22Rv1 (cell line): Measurements from ENCODE around the gene PIK3R5.

Source experiments
- H3K27ac ChIP-seq: fragments of 450-650 bp; 2 replicates; pipeline ENCODE4 v1.5.1; 2017
- ZFX ChIP-seq: fragments of 450-650 bp; IDR thresholded peaks from 2 replicates; pipeline ENCODE4 v1.6.1; 2017; ENCODE audit warnings: antibody characterized with exemption, borderline replicate concordance
- TF ChIP-seq, protein P1 (sequence below): fragments of 450-650 bp; IDR thresholded peaks from 2 replicates; pipeline ENCODE4 v1.5.1; 2017; ENCODE audit warnings: mild to moderate bottlenecking

Gene PIK3R5

DNA sequence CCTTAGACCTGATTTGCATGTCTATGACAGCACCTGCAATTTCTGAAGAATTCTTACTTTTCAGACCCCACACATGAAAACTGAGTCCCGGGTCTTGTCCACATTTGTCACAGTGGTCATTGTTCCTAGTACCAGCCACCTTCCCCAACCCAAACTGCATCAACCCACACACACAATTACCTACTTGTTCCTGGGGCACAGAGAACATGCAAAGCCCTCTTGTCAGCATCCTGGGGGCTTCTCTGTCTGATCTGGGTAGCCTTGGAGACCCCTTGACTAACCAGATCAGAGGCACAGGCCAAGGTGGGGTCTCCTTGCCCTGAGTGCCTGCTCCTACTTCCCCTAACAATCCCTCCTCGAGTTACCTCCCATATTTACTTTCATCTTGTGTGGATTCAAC, 61.3 kb downstream of the PIK3R5 start:
- no peak for TF ChIP-seq ZFX
- TF ChIP-seq, protein P1, sequence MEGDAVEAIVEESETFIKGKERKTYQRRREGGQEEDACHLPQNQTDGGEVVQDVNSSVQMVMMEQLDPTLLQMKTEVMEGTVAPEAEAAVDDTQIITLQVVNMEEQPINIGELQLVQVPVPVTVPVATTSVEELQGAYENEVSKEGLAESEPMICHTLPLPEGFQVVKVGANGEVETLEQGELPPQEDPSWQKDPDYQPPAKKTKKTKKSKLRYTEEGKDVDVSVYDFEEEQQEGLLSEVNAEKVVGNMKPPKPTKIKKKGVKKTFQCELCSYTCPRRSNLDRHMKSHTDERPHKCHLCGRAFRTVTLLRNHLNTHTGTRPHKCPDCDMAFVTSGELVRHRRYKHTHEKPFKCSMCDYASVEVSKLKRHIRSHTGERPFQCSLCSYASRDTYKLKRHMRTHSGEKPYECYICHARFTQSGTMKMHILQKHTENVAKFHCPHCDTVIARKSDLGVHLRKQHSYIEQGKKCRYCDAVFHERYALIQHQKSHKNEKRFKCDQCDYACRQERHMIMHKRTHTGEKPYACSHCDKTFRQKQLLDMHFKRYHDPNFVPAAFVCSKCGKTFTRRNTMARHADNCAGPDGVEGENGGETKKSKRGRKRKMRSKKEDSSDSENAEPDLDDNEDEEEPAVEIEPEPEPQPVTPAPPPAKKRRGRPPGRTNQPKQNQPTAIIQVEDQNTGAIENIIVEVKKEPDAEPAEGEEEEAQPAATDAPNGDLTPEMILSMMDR, result no peak
- no peak overlapping the region for H3K27ac ChIP-seq

DNA sequence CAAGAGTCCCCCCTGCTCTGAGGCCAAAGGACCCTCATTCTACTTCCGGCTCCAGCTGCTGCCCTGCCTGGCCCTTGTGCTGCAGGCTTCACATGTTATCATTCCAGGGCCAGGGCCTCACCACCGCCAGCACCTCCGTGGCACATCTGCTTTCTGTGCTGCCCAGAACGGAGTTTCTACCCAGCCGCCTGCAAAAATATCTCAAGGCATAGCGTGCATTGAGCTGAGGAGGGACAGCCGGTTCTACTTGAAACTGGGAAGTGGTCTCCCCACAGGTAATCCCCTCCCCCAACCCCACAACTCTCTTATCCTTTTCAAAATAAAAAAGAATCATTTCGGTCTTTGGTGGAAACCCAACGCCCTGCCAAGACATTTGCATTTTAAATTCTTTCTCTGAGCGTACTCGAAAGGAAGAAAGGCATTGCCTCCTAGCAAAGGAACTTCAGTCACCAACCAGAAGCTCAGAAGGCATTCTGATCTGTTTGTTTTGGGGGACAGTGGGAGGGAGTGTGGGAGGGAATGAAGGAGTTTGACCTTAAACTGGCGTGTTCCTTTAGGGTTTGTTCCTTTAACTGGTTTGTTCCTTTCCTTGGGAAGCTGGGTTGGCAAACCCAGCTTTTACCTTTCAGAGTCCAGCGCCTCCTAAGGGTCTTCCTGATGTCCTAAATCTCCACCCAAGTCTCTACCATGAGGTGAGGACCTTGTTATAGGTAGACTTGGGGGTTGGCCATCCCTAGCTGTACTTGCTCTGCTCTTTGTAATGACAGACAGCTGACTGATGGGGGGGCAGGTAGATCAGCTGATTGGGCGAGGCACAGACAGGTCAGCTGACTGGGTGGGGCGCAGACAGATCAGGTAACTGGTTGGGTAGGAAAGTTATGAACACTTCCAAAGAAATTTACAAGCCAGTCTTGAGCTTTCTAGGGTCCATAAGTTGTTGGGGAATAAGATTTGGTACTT, 64.6 kb downstream of the PIK3R5 start:
- no peak overlapping the region for H3K27ac ChIP-seq

DNA sequence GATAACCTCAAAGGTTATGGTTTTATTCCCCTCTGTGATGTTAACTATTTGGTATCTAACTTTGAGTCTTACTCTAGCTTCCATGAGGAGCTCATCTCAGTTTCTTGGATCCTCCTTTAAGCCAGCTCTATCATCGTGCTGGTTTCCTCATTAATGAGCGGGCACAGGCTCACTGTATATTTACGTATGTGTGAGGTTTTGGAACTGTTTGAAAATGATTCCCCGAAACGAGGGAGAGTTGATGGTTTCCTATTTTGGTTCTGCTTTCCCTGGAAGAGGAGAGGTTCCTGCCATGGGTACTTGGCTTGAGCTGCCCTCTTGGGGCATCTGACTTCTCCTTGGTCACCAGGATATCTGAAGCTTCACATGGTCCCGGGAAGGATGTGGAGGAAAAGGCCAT, 65.3 kb downstream of the PIK3R5 start:
- no peak overlapping the region for H3K27ac ChIP-seq
- no peak for TF ChIP-seq ZFX
- TF ChIP-seq, protein P1, result no peak

More for the DNA sequence above, 64.6 kb downstream of the PIK3R5 start:
- TF ChIP-seq, protein P1, result no peak
- no peak for TF ChIP-seq ZFX

DNA sequence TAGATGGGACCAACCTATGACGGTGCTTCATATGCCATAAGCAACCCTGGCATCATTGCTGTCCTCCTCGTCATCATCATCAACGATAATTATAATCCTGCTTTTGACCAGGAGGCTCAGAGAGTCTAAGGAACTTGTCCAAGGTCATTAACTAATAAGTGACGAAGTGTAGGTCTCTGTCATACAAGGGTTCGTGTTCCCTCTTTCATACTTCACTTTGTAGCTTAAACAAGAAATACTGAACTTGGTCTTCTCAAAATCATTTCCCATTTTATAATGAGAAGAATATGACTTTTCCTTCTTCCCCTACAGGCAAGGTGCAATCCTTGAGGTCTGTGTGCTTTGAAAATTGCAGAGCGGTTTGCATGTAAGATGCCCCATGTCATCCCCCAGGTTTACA, 66.9 kb downstream of the PIK3R5 start:
- H3K27ac ChIP-seq, result no peak overlapping the region
- TF ChIP-seq, protein P1, result no peak
- TF ChIP-seq ZFX, result no peak

DNA sequence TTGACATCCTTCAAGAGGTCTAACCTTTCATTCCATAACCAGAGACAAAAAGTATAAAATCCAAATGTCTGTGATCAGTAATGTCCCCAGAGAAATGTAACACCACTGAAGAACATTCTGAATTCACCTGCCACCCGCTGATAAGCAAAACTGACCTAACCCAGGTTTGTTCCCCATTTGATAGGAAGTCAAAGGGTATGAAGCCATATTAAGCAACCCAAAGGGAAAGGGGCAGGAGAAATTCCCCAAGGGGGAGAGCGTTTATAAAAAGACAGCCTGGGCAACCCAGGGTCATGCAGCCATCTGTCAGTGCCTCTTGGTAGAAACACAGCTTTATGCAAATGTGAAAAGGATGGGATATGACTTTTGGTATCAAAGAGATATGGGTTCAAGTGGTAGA, 67.4 kb downstream of the PIK3R5 start:
- H3K27ac ChIP-seq, result no peak overlapping the region
- no peak for TF ChIP-seq ZFX
- TF ChIP-seq, protein P1, result no peak

DNA sequence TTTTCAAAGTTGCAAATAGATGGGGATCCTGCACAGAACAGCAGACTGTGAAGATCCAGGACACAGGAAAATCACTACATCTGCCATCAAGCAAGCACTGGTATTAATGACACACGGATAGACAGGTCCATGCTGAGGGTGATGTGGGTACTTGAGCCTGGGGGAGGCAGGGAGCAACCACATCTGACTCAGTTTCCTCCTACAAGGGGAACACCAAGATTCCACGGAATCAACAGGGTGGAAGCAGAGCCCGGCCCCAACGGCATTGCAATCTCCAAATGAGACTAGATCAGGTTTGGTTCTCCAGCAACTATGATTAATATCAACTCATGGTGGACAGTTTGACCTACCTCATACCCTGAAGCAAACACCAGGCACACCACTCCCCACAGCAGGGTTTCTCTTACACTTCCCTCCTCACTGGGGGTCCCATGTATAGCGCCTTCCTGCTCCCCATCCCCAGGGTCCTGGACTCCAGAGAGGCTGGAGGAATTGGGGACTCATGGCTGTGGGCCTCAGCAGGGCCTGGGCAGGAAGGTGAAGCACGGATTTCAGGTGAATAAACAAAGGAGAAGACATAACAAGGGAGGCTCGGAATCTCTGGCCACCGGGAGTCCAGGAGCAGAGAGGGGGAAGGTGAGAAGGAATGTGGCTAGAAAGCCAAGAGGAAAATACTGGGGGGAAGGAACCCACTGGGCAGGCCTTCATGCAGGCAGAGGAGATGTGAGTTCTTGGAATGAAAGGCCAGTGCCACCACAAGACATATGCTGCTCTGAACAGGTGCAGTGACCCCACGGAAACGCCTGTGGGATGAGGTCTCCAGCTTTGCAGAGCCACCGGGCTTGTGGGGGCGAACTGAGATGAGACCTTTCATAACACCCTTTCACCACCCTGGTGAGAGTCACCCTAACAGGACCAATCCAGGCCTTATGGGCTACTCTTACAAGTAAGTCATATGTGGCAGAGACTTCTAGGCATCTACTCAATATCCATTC, 68.6 kb downstream of the PIK3R5 start:
- TF ChIP-seq, protein P1, result no peak
- TF ChIP-seq ZFX, result no peak
- no peak overlapping the region for H3K27ac ChIP-seq
